PC-3 (cell line): ENCODE measurements around the gene RTN4RL1.

Source experiments
- CTCF ChIP-seq: fragments of 300-600 bp; sonication (generic); conservative IDR thresholded peaks from 2 replicates; pipeline ENCODE4 v1.5.1; 2017; ENCODE audit warnings: antibody characterized with exemption, low read depth, mild to moderate bottlenecking, low read length
- EZH2 ChIP-seq: fragments of 300-600 bp; sonication (generic); IDR thresholded peaks from one replicate; pipeline ENCODE4 v1.6.1; 2017; ENCODE audit warnings: antibody characterized with exemption, mild to moderate bottlenecking, low read length; ENCODE audit not compliant: unreplicated experiment

GRCh38 chr17:1946021-1946932, 78.9 kb downstream of the RTN4RL1 start:
- TF ChIP-seq CTCF (no peak), EZH2 (no peak)
